ENCODE data around the gene DPYSL3.

DNA sequence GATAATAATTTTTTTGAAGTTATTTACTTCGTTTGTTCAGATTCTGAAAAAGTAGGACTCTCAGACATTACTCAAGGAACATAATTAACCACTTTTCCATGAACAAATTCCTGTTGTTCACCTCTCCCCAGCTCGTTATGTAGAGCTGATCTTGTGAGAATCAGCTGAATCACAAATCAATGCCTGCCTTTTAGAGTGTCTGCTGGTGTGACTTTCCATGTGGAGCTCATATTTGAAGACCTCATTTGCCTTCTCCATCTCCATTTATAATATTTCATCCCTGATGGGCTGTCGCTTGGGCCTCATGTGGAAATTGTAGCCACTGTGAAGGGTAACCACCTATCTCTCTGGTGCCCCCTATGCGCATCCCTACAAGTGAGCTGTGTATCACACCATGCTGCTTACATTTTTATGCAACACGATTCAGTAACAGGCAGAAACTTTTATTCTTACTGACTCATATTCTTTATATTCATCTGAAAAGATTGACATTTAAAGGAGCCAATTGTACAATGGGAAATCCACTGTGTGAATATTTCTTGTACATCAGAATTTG, 163.8 kb downstream of the DPYSL3 start:
- no peak for TF ChIP-seq TAF1 (IDR thresholded peaks at IDR 0.05; ENCODE audit: low read depth)
- TF ChIP-seq, protein P1, sequence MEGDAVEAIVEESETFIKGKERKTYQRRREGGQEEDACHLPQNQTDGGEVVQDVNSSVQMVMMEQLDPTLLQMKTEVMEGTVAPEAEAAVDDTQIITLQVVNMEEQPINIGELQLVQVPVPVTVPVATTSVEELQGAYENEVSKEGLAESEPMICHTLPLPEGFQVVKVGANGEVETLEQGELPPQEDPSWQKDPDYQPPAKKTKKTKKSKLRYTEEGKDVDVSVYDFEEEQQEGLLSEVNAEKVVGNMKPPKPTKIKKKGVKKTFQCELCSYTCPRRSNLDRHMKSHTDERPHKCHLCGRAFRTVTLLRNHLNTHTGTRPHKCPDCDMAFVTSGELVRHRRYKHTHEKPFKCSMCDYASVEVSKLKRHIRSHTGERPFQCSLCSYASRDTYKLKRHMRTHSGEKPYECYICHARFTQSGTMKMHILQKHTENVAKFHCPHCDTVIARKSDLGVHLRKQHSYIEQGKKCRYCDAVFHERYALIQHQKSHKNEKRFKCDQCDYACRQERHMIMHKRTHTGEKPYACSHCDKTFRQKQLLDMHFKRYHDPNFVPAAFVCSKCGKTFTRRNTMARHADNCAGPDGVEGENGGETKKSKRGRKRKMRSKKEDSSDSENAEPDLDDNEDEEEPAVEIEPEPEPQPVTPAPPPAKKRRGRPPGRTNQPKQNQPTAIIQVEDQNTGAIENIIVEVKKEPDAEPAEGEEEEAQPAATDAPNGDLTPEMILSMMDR (IDR thresholded peaks at IDR 0.05; ENCODE audit: poor library complexity, severe bottlenecking) = no peak
